Measurements from ENCODE around the gene KIF4B. TPM values are rescaled to one million over a fixed set of nuclear protein-coding genes. Genes with fewer than 3 reads are reported as not detected.

The KIF4B gene
- total and polyA plus RNA-seq, 2 of the 13 experiments (the other 11 are each of a cell fraction or from before 2014, with no cell fraction given): 0.04 TPM; not detected in 1

DNA sequence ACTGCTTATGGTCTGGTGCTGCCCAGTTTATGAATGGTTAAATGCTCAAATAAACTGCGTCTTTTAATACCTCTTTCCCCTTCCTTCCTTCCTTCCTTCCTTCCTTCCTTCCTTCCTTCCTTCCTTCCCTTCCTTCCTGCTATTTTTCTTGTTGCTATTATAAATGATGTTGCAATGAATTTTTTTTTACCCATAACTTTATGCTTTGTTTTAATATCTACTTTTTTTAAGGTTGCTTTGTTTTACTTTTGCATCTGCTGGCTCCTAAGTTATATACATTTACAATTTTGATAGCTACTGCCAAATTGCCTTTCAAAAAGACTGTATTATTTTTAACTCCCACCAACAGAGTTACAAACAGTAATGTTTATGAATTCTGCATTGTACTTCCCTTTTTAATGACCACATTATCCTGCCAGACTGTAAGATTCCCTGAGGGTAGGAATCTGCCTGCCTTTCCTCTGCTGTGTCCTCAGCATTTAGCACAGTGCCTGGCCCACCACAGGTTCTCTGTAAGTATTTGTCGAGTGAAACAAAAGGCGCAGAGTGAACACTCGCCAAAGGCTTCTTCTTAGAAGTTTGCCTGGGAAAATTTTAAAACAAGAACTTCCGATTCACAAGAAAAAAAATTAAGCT lies 36.9 kb downstream of the KIF4B start:
- DNase-seq (ENCODE audit: low spot score): no peak
- Histone ChIP-seq H3K9ac (ENCODE audit: insufficient read depth, low read depth, low read length) (no peak overlapping the region), H4K20me1 (ENCODE audit: insufficient read depth, low read length) (no peaks in the 10 kb centered on the region), H3K79me2 (ENCODE audit: insufficient read depth, low read length) (no peaks in the 10 kb centered on the region), H3K36me3 (replicated peaks in 1 of 2; ENCODE audit: control insufficient read depth in 1 of 2, insufficient read depth in 2 of 2, low read length in 2 of 2) (no peaks in the 10 kb centered on the region), H2AFZ (ENCODE audit: low read length) (no peak overlapping the region), H3K4me3 (replicated peaks in 1 of 3; ENCODE audit: insufficient read depth in 1 of 3, low read depth in 2 of 3, low read length in 3 of 3) (no peak overlapping the region), H3K4me1 (ENCODE audit: insufficient read depth, low read length) (peaks cover 31% of the 10 kb centered on the region), H3K27ac (ENCODE audit: extremely low read length, insufficient read depth, low read length) (no peak overlapping the region), H3K27me3 (ENCODE audit: control insufficient read depth in 1 of 2, insufficient read depth in 2 of 2, low read length in 2 of 2) (no peaks in the 10 kb centered on the region; a peak in 1 of 5 replicates), H3K9me3 (ENCODE audit: low read length) (no peaks in the 10 kb centered on the region), H3K4me2 (ENCODE audit: low read depth, low read length) (no peak overlapping the region)
- ChIA-PET CTCF (ENCODE audit: low intra/inter-chr PET ratio, low total read pairs) (no interaction called here), POLR2A (no interaction called here)
- TF ChIP-seq, protein P1, sequence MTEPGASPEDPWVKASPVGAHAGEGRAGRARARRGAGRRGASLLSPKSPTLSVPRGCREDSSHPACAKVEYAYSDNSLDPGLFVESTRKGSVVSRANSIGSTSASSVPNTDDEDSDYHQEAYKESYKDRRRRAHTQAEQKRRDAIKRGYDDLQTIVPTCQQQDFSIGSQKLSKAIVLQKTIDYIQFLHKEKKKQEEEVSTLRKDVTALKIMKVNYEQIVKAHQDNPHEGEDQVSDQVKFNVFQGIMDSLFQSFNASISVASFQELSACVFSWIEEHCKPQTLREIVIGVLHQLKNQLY (CRISPR knock-in tag; IDR thresholded peaks at IDR 0.05): no peak
- TF ChIP-seq POLR2AphosphoS2 (IDR thresholded peaks at IDR 0.05; ENCODE audit: low read depth, low read length) (no peak), HHEX (CRISPR knock-in tag; IDR thresholded peaks at IDR 0.05) (no peak), MEIS1 (CRISPR knock-in tag; IDR thresholded peaks at IDR 0.05; ENCODE audit: borderline replicate concordance) (no peak), ZNF441 (CRISPR knock-in tag; IDR thresholded peaks at IDR 0.05; ENCODE audit: borderline replicate concordance) (no peak), ZNF33B (CRISPR knock-in tag; IDR thresholded peaks at IDR 0.05) (no peak)
- TF ChIP-seq, protein P2, sequence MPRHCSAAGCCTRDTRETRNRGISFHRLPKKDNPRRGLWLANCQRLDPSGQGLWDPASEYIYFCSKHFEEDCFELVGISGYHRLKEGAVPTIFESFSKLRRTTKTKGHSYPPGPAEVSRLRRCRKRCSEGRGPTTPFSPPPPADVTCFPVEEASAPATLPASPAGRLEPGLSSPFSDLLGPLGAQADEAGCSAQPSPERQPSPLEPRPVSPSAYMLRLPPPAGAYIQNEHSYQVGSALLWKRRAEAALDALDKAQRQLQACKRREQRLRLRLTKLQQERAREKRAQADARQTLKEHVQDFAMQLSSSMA (CRISPR knock-in tag; IDR thresholded peaks at IDR 0.05): no peak
- no TSS peak for BruUV-seq (replicated peaks)
- FAIRE-seq: no peak
- in situ Hi-C loops (cut with HindIII; ENCODE audit: extremely low pct_ligation_motif_present, low pct_unique_long_range_greater_than_20kb): no loop called here
- WGBS (ENCODE audit: low lambda C conversion rate): 64% methylated on average over 5 of the region's 5 CpGs
- ATAC-seq: no peak
- intact Hi-C loops (cut with micrococcal nuclease; ENCODE audit: unreplicated experiment): no loop called here

DNA sequence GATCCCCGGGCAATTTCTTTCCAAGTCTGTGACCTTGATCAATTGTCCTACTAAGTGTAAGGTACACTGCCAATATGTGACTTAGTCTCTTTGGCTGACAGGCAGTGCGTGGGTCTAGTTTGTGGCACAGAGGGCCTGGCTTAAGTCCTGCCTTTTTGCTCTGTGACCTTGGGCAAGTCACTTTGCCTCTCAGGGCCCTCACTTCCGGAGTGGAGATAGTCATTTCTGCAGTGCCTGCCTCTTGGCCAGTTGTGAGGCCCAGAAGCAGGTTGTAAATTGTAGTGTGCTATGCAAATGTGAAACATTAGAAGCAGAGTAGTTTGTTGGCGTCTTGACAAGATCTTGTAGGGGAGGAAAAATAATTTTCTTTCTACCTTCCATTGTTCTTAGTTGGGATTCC lies 39.0 kb downstream of the KIF4B start:
- TF ChIP-seq MBD4 (IDR thresholded peaks at IDR 0.05; ENCODE audit: borderline replicate concordance, low read length): no peak
- no peak for TF ChIP-seq SRY (CRISPR knock-in tag; IDR thresholded peaks at IDR 0.05)
- TF ChIP-seq ZNF768 (CRISPR knock-in tag; IDR thresholded peaks at IDR 0.05): peak; percentile 64
- no peak for TF ChIP-seq ZNF337 (CRISPR knock-in tag; IDR thresholded peaks at IDR 0.05; ENCODE audit: borderline replicate concordance, low read depth)
- no peak for TF ChIP-seq ZSCAN29 (CRISPR knock-in tag; conservative IDR thresholded peaks at IDR 0.05)
- TF ChIP-seq FOXP1 (IDR thresholded peaks at IDR 0.05): no peak
- TF ChIP-seq FOXP1 (CRISPR knock-in tag; IDR thresholded peaks at IDR 0.05): no peak
- Histone ChIP-seq H3K9me3 (ENCODE audit: low read length) (no peaks in the 10 kb centered on the region), H3K4me2 (ENCODE audit: low read depth, low read length) (no peak overlapping the region), H3K27me3 (ENCODE audit: control insufficient read depth in 1 of 2, insufficient read depth in 2 of 2, low read length in 2 of 2) (no peaks in the 10 kb centered on the region; a peak in 1 of 5 replicates), H3K36me3 (replicated peaks in 1 of 2; ENCODE audit: control insufficient read depth in 1 of 2, insufficient read depth in 2 of 2, low read length in 2 of 2) (no peaks in the 10 kb centered on the region), H2AFZ (ENCODE audit: low read length) (no peak overlapping the region), H4K20me1 (ENCODE audit: insufficient read depth, low read length) (no peaks in the 10 kb centered on the region), H3K27ac (ENCODE audit: extremely low read length, insufficient read depth, low read length) (no peak overlapping the region), H3K9ac (ENCODE audit: insufficient read depth, low read depth, low read length) (no peak overlapping the region), H3K79me2 (ENCODE audit: insufficient read depth, low read length) (no peaks in the 10 kb centered on the region), H3K4me3 (replicated peaks in 1 of 3; ENCODE audit: insufficient read depth in 1 of 3, low read depth in 2 of 3, low read length in 3 of 3) (no peak overlapping the region), H3K4me1 (ENCODE audit: insufficient read depth, low read length) (peaks cover 31% of the 10 kb centered on the region)
- in situ Hi-C loops (cut with HindIII; ENCODE audit: extremely low pct_ligation_motif_present, low pct_unique_long_range_greater_than_20kb): no loop called here
- WGBS (ENCODE audit: low lambda C conversion rate): 13% methylated on average over 3 of the region's 4 CpGs
- no TSS peak for BruUV-seq (replicated peaks)
- FAIRE-seq (no peak), DNase-seq (ENCODE audit: low spot score) (no peak), ATAC-seq (no peak)
- intact Hi-C loops (cut with micrococcal nuclease; ENCODE audit: unreplicated experiment): no loop called here
- ChIA-PET CTCF (ENCODE audit: low intra/inter-chr PET ratio, low total read pairs) (no interaction called here), POLR2A (no interaction called here)

Data from HepG2 (cell line).